IPS-20b (cell line): ENCODE data around the gene GCH1.

Source experiments
- H3K27ac ChIP-seq: one replicate; pipeline ENCODE4 v1.5.1; 2013; ENCODE audit warnings: low read length
- H3K27me3 ChIP-seq: 2 replicates; pipeline ENCODE4 v1.6.1; 2013; ENCODE audit warnings: mild to moderate bottlenecking, low read length, inconsistent platforms; ENCODE audit not compliant: insufficient read depth
- H3K36me3 ChIP-seq: 2 replicates; pipeline ENCODE4 v1.6.1; 2013; ENCODE audit warnings: low read depth, mild to moderate bottlenecking, inconsistent platforms, low read length, moderate library complexity; ENCODE audit not compliant: insufficient read depth
- H3K4me1 ChIP-seq: 2 replicates; pipeline ENCODE4 v1.6.1; 2013; ENCODE audit warnings: mild to moderate bottlenecking, control low read depth, inconsistent platforms, low read length, moderate library complexity; ENCODE audit not compliant: insufficient read depth
- H3K4me3 ChIP-seq: 2 replicates; pipeline ENCODE4 v1.5.1; 2013; ENCODE audit warnings: mild to moderate bottlenecking, low read length, inconsistent platforms
- H3K9ac ChIP-seq: 2 replicates; pipeline ENCODE4 v1.6.1; 2013; ENCODE audit warnings: low read depth, mild to moderate bottlenecking, inconsistent platforms, low read length, moderate library complexity
- H3K9me3 ChIP-seq: 2 replicates; pipeline ENCODE4 v1.6.1; 2013; ENCODE audit warnings: mild to moderate bottlenecking, low read depth, low read length, inconsistent platforms; ENCODE audit not compliant: insufficient read depth

Gene GCH1

GRCh38 chr14:54792288-54792687 lies 110.3 kb downstream of the GCH1 start:
- H3K9me3 ChIP-seq, result no peaks in the 10 kb centered on the region; the same call in none of the 2 replicates
- no peaks in the 10 kb centered on the region for H3K27me3 ChIP-seq
- H3K4me1 ChIP-seq, result no peaks in the 10 kb centered on the region; the same call in 1 of the 2 replicates
- no peaks in the 10 kb centered on the region for H3K36me3 ChIP-seq
- H3K9ac ChIP-seq, result no peak overlapping the region
- no peak overlapping the region for H3K4me3 ChIP-seq
- H3K27ac ChIP-seq, result no peak overlapping the region
